ENCODE results near the gene CDT1. TPM values are rescaled to one million over a fixed set of nuclear protein-coding genes. Genes with fewer than 3 reads are reported as not detected.

CDT1 gene
- polyA plus RNA-seq, 10 donors: 2.9 to 18.6 (median 8.1) TPM

- no peak for DNase-seq
Observed at GRCh38 chr16:88834670-88835069, 31.1 kb downstream of the CDT1 start.

DNA sequence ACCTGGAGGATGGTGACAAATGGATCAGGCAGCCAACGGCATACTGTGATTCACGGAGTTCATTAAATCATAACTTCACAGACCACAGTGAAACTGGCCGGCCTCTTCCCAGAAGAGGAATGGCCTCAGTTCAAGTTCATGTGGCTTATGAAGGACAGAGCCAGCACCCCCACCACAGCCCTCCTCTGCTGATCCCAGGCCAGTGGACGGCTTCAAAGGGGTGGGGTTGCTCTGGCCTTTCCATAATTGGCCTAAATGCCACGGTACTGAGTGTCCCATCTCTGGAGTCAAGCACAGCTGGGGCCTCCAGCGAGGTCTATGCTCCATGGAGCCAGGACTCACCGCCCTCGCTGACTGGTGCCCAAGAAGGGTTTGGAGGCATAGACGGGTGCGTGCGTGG, 31.8 kb downstream of the CDT1 start:
- no peak for DNase-seq

GRCh38 chr16:88835818-88836217, 32.2 kb downstream of the CDT1 start:
- no peak for DNase-seq

- no peak for DNase-seq
Observed at GRCh38 chr16:88836791-88837190, 33.2 kb downstream of the CDT1 start.

- DNase-seq: no peak
Observed at GRCh38 chr16:88837806-88838205, 34.2 kb downstream of the CDT1 start.

DNA sequence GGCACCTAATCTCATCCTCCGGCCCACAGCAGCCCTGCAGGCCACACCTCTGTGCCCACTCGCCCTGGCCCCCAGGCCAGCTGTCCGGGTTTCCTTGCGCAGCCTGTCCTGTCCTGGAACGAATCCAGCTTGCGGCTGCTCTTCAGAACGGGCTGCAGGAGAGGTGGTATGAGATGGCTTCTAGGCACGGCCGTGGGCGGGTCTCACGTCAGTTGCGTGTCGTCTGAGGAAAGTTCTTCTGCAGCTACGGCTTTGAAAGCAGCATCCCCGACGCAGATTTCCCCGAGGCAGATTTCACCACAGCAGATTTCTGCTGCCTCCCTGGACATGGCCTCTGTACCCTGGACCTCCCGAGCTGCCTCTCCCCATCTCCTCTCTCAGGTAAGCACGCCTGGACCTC, 35.0 kb downstream of the CDT1 start:
- no peak for DNase-seq

GRCh38 chr16:88839026-88839529, 35.5 kb downstream of the CDT1 start:
- no peak for DNase-seq

- DNase-seq: no peak
Observed at GRCh38 chr16:88839745-88840599, 36.4 kb downstream of the CDT1 start.

DNA sequence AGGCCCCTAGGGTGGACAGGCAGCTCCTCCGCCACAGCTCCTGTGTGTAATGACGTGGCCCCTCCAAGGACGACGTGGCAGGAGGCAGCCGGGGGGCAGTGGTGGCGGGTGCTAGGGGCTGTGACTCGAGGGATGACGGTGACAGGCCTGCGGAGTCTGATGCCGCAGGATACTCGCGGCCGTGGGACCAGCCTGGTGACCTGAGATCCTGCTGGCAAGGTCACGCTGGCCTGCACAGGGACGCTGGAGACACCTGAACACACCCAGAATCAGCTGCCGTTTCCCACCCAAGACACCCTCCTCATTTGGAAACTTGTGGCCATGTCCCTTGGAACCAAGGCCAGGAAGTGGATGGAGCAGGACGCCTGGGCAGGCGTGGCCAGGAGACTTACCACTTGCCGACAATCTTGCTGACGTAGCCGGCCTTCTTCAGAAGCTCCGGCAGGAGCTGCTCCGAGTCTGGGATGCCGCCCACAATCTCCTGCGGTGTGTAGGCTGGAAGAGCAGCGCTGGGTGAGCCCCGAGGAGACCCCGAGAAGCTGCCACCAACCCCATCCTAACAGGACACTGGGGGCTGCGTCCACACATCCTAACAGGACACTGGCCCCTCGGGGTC, 37.1 kb downstream of the CDT1 start:
- DNase-seq: no peak

- no peak for DNase-seq
Observed at GRCh38 chr16:88841521-88842307, 38.1 kb downstream of the CDT1 start.

DNA sequence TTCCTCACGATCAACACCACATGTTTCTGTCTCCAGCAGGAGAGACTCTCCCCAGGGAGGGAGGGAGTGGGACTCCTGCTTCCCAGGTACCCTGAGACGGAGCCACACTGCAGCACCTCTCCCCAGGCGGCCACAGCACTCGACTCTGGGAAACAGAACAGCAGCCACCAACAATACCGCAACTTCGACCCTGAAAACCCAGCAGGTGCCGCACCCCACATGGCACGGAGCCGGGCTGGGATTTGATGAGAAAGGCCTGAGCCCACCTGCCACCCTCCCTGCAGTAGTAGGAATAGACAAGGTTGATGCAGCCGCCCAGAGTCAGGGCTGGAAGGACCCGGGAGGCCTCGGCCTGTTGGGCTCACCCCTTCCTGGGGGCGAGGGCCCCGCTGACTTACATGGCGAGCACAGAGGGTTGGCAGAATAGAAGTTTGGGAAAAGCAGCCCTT, 38.7 kb downstream of the CDT1 start:
- DNase-seq: no peak

DNA sequence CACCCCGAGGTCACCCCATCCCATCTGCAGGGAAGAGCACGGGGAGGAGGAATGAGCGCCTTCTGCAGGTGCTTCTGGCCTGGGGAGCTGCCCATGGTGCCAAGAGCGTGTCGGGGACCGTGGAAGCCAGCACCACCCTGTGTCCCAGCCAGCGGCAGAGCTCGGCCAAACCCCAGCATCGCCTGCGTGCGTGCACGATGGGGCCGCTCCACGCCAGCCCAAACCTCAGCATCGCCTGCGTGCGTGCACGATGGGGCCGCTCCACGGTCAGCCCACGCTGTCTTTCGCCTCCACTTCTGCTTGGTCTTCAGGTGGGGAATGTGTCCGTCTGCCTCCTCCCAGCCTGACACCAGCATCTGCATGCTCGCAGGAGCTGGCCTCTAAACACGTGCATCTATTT, 39.2 kb downstream of the CDT1 start:
- DNase-seq: no peak

DNA sequence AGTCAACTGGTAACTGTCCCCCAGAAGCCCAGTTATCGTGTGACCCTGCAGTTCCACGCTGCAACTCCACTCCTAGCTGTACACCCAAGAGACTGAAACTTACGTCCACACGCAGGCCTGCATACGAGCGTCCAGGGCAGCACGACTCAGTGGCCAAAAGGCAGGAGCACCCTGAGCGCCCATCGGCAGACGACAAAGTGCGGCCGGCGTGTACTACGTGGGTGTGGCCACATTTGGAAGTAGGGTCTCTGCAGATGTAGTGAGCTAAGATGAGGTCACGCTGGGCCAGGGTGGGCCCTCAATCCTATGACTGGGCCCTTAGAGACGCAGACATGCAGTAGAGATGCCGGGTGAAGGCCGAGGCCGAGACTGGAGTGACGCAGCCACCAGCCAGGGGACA, 39.7 kb downstream of the CDT1 start:
- no peak for DNase-seq

DNA sequence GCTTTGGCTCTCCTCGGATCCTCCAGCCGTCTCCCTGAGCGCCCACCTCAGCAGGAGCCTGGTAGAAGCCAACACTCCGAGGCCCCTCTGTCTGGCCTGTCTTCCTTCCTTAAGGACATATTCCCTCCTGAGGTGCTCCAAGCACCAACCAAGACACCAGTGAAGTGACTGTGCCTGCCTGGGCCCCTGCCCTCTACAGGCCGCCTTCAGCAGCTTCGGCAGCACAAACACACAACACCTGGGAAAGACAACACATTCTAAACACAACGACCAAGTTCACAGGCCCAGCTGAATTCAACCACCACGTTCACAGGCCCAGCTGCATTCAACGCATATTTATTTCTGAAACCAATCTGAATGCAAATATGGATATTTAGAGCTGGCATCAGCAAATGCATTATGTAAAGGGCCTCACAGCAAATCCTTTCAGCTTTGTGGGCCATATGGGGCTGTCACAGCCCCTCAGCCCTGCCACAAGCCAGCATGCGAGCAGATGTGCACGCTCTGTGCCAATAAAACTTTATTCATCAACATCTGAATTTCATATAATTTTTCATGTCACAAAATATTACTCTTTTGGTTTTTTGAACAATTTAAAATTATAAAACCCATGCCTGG, 40.9 kb downstream of the CDT1 start:
- DNase-seq: no peak

GRCh38 chr16:88846088-88846487, 42.5 kb downstream of the CDT1 start:
- DNase-seq: no peak

GRCh38 chr16:88847654-88848053, 44.1 kb downstream of the CDT1 start:
- no peak for DNase-seq

GRCh38 chr16:88848557-88848956, 45.0 kb downstream of the CDT1 start:
- DNase-seq: no peak

- no peak for DNase-seq
Observed at GRCh38 chr16:88850531-88851199, 47.1 kb downstream of the CDT1 start.

- DNase-seq: no peak
Observed at GRCh38 chr16:88851616-88852015, 48.0 kb downstream of the CDT1 start.

DNA sequence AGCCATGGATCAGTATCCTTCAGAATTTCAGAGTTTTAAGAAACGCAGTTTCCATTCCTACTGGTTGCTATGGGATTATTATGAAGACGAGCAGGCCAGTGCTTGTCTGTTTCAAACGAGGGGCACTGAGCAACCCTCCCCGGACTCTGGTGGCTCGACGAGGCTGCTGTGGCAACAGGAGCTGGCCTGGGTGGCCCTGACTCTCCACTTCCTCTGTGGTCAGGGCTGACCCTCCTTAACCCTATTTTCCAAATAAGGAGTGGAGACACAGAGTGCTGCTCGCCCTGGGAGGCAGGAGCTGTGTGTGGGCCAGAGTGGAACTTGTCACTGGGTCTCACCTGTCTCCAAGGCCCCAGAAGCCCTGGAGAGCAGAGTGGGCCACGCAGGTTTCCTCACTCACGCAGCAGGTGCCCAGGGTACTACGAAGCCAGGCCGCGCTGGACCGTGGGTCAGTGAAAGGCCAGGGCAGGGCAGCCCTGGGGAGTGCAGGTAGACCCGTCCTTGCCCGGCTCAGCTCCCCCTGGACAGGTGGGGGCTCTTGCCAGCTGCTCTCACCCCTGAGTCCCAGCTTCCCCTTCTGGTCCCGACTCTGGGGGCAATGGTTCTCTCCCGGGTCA, 49.8 kb downstream of the CDT1 start:
- DNase-seq: no peak
